ENCODE measurements around the gene FDXR.

The FDXR gene

DNA sequence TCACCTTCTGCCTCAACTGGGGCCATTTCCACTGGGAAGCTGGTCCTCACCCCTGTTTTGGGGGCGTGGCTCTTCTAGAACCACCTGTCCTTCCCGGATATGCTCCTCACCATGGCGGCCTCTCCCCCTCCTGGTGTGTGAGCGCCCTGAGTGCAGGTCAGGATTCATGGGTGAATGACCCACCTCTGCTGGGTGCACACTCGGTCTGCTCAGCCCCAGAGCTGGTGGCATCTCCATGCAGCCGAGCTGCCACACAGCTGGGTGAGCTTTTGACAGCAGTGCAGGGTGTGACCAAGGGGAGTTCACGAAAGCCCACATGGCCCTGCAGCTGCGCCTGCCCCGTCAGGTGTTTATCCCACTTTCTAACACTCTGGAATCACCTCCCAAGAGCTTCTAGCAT is 40.4 kb downstream of the FDXR start:
- no peak for DNase-seq

DNA sequence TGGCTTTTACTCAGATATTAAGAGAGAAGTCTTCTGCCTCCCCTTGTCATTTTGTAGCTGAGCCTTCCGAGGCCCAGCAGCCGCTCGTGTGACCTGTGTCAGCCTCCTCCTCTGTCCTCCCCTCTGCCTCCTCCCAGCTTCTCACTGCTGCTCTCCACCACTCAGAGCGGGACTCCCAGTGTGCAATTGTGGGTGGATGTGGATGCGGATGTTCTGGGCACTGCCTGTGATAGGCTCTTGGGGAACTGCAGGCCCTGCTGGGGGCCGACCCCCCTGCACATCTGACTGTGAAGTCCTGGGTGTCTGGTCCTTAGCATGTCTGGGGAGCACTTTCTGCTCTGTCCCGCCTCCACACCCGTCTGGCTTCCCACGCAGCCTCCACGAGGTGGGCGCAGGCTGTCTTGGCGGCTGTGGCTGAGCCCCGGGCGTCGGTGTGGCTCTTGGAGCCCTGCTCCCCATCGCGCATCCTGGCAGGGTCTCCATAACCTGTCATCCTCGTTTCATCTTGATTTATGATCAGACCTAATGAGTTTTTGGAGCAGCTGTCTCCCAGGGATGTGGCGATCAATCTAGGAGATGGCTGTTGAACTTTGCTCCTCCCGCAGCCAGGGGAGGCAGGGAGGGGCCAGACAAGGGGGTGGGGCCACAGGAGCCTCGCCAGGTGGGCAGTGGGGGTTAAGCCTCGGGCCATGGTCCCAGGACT is 41.2 kb downstream of the FDXR start:
- peak; percentile 60 for DNase-seq

DNA sequence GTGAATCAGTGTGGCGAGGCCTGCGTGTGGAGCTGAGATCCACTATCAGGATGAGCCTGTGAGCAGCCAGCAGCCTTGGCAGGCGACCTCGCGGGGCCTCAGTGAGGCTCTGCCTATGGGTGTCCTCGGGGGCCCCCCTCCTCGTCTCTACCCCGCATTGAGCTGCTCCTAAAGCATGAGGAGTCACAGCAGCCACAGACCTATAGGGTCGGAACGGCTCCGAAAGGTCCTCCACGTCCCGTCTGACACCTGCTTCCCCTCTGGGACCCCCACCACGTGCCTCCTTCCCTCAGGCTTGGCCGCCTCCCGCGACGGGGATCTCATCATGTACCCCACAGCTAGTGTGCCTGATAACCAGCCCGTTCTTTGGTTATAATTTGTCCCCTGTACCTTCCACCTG is 41.9 kb downstream of the FDXR start:
- DNase-seq = no peak

DNA sequence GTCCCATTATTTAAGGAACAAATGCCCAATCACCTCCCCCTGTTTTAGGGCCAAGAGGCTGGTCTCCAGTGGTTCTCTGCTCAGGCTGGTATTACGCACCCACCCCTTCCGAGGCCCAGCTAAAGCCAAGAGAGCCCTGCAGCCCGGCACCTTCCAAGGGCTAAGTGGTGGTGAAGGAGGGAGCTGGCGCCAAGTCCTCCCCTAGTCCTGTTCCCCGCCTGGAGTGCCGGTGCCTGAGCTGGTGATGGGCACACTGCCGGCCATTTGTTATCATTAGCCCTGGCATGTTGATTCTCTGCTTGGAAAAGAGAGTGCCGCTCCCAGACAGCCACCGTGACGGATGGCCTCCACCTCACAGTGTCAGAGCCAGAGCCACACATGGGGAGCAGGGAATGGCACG is 45.0 kb downstream of the FDXR start:
- DNase-seq = no peak

DNA sequence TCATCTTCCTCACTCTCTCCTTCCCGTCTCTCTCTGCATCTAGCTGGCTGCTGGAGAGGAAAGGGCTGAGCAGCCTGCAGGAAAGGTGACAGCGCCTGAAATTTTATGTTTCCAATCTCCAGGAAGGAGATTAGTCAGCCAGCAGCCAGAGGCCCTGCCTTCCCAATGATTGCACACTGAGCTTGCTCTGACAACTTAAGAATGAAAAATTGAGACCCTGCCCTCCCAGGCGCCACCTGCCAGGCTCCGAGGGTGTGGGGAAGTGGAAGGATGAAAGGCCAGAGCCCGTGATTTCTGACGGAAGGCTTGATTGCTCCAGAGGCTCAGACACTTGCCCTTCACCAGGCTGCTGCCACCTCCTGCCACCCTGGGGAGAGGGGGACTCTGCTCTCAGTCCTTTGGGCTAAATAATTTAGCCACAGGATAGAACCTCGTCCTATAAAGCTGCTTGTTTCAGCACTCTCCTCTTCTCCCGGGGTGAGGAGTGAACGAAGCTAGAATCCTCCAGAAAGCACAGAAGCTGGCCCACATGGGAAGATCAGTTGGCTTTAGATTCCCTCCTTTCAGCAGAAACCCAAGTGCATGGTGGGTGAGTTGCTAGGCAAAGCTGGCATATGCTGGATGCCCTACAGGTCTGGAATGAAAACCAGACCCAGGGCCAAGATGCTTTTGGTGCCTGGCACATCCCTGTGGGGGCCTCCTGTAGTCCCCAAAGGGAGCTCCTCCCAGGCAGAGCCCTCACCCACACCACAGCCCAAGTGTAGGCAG is 46.7 kb downstream of the FDXR start:
- no peak for DNase-seq

DNA sequence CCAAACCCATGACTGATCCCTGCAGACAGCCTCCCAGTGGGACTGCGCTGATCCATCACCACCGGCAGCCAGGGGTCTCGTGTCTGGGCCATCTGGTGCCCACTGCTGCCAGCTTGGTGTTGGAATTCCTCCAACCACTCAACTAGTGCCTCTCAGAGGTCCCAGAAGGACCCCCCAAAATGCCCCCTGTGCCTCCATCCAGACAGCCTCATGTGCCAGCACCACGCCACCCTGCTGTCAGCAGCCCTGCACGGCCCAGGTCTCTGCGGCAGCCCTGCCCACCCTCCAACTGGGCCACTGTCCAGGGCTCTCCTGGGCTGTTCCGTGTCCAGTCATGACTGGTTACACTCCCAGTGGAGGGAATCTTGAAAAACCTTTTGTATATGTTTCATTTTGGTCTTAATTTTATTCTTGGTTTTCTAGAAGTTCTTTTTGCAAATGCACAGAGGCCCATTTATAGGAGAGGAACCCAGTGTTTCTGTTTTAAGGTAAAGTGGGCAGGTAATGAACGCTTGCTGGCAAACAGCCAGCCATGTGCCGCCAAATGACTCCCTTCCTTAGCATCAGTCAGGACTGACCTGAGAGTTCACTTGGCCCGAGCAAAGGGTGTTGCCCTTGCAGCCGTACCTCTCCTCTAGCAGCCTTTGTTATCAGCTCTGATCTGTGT is 47.7 kb downstream of the FDXR start:
- DNase-seq = peak; percentile 17

DNA sequence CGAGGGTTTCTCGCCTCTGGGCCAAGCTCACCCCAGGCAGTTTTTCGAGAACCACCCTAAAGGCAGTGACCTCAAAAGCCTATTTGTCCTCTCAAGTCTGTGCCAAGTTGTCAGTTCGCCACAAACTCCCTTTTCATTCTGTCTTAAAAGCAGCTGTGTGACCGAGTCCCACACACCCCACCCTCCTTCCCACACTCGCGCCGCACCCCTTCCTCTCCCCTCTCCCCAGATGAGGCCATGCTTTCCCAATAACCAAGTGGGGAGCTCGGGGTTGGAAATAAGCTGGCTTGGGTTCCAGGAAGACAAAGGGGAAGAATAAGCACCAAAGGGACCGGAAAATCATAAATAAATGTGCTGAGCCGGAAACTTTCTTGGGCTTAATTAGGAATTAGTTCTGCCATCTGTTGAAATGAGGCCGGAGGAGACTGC is 49.8 kb downstream of the FDXR start:
- no peak for DNase-seq

DNA sequence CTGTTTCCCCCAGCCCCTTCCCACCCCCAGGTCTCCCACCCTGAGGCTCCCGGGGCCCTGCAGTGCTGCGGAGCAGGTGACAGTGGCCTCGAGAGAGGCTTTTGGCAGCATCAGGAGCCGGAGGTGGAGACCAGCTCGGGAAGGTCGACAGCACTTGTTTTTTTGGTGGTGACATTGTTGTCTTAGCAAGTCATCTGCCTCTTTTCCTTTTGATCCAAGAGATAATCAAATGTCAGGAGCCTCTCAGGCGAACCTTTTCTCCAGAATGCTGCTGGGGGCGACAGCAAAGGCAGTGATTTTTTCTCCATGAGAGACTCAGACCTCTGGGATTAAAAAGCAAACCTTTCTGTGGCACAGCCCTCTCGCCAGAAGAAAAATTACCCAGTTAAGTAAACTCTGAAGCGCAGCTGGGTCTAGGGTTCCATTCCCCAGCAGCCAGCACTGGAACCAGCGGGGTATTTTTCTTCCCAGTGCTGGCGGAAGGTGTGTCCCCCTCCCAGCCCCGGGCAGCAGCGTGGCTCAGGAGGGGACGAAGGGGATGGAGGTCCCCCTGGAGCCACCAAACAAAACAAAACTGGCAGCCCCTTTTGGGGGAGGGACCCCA is 50.4 kb downstream of the FDXR start:
- DNase-seq = no peak

DNA sequence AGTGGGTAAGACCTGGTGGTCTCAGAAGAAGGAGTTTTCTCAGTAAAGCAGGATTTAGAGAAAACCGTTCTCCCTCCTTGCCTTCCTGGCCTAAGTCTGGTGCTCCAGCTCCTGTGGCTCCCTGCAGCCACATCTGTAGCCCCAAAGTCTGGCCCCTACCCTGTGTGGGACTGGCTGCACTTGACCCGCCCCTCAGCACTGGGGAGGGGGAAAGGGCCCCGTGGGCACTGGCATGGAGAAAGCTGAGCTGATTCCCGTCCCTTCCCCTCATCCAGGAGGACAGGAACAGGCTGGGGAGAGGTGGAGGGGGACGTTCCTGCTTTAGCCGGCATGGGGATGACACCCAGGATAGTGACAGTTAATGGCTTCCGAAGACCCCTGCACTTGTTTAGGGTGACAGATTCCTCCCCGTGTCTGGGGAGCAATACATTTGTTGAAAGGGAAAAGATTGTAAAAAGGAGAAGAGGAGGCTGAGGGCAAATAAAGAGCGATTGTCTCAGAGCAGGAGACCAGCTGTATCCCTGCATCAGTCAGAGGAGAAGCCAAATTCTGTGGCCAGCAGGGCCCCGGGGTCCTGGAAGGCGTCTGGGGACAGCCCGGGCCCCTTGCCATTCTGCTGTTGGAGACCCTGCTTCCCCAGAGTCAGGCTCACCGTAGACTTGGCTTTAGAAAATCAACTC is 51.0 kb downstream of the FDXR start:
- DNase-seq = no peak

DNA sequence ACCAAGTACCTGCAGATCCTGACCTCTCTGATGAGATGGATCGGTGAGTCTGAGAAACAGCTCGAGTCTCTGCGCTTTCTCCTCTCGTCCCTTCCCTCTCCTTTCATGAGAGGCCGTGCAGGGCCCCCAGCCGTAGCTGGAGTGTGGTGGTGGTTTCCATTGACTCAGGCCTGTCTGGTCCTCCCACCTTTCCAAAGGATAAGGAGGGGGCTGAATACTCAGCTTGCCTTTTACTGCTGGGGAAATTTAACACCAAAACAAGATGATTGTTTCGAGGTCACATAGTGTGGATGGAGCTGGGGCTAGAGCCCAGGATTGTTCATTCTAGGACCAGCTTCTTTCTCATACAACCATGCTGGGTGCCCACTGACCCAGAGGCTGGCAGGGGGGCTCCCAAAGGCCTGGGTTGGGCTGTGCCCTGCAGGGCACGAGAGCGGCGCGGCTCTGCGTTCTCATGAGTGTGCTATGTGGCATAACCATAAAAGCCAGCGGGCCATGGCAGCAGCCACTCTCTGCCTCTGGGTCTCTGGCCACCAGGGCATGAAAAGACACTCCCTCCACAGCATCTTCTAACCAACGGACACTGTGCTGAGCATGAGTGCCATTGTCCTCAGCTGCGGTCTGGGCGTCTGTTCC is 52.9 kb downstream of the FDXR start:
- DNase-seq = no peak

DNA sequence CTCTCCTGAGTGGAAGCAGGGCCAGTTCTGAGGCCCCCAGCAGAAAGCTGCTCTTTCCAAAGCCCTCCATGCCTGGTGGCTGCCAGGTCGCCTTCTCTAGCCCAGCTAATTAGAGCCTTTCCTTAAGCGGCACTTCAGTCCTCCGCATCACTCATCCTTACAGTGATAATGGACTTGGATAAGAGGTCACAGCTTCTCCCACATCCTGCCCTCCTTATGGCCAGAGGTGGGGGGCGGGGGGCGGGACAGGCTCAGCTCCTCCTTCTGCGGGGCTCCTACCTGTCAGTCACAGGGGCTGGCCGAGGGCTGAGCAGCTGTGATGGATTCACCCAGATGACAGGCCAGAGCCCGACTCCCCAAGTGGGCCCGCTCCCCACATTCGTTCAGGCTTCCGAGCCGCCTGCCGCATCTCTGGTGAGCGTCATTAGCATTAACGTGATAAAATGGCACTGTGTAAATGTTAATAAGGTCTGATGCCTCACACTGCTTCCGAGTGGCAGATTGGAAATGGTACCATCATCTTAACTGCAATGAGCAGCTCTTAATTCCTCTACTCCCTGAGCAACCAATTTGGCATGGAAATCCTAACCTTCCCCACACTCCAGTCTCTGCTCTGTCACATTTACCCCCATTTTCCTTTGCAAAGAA is 54.4 kb downstream of the FDXR start:
- DNase-seq = no peak

DNA sequence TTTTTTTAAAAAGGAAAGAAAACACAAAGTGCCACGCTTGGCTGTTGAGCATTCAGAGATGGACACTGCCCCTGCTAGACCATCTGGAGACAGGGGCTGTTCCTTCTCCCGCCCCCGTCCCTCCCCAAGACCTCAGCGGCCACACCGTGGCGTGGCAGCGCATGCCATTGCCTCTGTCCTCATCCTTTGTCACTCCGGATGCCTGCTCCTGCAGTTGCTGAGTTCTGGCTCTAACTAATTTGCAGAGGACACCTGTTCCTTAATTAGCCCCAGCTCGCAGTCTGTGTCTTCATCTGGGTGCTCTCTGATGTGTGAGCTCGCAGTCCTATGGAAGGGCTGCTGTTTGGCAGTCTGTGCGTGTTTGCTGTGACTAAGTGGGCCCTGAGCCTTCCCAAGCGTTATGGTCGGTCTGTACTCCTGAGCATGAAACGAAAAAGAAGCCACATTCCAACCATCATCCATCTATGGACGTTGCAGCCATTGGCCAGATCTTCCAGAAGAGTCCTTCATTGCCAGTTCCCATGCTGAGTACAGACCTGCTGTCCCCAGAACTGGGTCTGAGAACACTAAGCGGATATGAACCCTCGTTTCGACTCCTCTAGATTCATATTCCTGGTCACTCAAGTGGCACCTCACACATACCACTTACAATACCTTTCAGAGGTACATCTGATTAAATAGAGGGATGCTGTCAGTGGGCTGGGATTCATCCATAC is 55.7 kb downstream of the FDXR start:
- DNase-seq = no peak

DNA sequence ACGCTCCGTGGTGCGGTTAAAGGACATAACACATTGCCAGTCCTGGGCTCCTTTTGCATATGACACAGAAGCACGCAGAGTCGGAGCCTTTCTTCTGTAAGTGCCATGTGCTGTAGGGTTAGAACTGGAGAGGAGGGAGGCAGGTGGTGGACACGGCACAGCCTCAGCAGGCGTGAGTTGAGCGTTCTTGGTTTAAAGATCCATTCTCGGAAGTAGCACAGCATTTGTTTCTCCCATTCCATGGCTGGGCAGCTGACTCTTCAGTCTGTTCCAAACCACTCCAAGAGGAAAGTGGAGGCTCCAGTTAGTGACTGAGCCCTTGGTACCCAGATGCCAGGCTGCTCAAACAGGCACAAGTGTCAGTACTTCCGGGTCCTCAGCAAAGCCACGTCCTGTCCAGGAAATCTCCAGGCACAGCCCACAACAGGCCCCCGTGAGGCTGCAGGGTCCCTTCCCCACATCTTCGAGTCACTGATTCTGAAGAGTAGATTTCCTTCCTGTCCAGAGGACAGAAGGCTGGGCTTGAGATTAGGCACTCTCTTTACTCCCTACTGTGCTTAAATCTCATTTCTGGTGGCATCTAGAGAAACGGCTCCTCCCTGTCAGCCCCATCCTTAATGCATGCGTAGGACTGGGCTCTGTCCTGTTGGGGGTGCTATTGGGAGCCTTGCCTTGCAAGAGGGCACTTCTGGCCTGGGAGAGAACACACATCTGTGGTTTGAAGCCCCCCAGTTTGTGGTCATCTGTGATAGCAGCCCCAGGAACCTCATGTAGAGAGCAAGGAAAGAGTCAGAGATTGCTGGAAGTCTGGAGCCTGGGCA is 57.0 kb downstream of the FDXR start:
- no peak for DNase-seq

DNA sequence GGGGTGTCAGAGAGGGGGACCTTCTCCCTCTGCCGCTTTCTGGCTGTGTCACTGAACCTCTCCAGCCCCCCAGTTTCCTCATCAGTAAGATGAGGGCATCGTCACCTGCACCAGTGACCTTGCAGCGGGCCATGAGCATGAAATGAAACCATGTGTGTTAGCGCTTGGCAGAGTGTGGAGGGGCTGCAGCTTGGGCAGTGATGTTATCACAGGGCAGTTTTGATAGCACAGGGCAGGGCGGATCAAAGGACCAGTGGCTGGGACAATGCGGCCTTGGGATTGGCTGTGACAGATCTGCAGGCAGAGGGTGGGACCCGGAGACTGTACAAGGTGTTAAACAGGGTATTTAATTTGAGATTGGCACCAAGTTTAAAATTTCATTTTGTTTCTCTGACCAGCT is 57.7 kb downstream of the FDXR start:
- DNase-seq = no peak

DNA sequence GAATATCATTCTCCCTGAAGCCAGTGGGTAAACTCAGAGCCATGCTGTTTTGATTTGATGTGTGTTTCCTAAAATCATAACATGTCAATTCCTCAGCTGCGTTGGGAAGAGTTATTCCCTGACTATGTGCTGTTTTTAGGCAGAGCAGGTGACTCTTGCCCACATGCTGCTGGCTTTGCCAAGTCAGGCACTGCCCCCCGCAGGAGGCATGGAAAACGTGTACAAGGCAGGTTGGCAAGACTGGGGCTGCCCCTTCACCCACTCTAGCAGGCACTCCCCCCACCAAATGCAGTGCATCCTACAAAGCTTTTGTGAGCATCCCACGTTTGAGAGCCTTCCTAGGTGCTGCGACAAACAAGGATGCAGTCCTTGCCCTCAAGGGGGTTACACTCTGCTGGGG is 58.3 kb downstream of the FDXR start:
- no peak for DNase-seq

All from NCI-H1105 treated with DMSO at 0.1 percent for 48 hours (cell line).